NCI-H774 (cell line): ENCODE measurements around the gene ACTG2.
A peak's percentile ranks its signal among the peaks of the same experiment; 100 is the strongest.

Experiments
- DNase-seq: peaks from one replicate; lab custom pipeline; 2025; lab: John Stamatoyannopoulos, UW

The ACTG2 gene

GRCh38 chr2:73914667-73915066 is 21.9 kb downstream of the ACTG2 start:
- no peak for DNase-seq

DNA sequence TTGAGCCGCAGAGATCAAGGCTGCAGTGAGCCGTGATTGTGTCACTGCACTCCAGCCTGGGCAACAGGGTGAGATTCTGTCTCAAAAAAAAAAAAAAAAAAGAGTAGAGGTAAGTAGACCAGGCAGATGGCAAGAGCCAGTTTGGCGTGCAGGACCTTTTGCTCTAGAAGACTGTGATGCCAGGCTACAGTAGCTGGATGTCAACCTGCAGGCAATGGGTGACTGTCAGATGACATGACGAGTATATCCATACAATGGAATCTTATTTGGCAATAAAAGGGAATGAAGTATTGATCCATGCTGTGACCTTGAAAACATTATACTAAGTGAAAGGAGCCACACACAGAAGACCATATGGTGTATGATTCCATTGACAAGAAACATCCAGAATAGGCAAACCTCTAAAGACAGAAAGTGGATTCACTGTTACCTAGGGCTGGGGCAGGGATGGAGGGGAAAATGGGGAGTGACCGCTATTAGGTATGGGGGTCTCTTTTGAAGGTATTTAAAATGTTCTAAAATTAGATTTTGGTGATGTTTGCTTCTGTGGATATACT is 22.7 kb downstream of the ACTG2 start:
- no peak for DNase-seq

GRCh38 chr2:73916666-73917065 is 23.9 kb downstream of the ACTG2 start:
- DNase-seq: no peak

- DNase-seq: no peak
Measured at GRCh38 chr2:73917296-73917695, 24.5 kb downstream of the ACTG2 start.

- DNase-seq: no peak
Measured at GRCh38 chr2:73917696-73918207, 24.9 kb downstream of the ACTG2 start.

DNA sequence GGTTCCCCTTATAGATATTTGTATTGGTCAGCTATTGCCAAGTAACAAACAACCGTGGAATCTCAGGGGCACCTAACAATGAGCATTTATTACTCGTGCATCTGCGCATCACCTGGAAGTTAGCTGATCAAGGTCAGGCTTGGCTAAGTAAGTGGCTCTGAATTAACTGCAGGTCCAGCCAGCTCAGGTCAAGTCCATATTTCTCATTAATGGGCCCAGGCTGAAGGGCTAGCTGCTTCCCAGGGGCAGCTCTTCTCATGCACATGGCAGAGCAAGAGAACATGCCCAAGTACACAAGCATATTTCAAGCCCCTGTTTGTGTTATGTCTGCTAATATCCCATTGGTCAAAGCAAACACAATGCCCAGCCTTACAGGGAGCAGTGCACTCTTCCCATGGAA is 26.0 kb downstream of the ACTG2 start:
- DNase-seq: no peak

DNA sequence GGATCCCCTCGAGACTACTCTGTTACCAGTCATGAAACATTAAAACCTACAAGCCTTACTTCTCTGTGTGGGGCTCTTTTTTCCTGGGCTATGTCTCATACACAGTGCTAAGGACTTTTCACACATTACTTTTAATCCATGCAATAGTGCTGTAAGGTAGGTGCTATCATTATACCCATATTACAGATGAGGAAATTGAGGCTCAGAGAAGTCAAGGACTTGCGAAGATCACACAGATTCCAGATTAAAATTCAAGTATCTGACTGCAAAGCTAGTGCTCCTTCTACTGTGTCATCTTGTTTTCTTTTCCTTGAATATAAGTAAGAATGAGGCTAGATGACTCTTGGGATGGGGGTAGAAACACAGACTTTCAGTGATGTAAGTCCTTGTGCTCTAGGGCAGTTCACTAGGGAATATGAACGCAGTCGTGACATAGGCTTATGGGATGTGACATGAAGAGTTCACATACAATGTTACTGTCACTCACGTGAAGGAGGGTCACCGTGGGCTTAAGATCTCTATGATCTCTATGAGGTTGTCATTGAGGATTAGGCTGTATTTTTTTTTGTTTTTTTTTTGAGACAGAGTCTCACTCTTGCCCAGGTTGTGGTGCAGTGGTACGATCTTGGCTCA is 26.9 kb downstream of the ACTG2 start:
- DNase-seq: no peak

DNA sequence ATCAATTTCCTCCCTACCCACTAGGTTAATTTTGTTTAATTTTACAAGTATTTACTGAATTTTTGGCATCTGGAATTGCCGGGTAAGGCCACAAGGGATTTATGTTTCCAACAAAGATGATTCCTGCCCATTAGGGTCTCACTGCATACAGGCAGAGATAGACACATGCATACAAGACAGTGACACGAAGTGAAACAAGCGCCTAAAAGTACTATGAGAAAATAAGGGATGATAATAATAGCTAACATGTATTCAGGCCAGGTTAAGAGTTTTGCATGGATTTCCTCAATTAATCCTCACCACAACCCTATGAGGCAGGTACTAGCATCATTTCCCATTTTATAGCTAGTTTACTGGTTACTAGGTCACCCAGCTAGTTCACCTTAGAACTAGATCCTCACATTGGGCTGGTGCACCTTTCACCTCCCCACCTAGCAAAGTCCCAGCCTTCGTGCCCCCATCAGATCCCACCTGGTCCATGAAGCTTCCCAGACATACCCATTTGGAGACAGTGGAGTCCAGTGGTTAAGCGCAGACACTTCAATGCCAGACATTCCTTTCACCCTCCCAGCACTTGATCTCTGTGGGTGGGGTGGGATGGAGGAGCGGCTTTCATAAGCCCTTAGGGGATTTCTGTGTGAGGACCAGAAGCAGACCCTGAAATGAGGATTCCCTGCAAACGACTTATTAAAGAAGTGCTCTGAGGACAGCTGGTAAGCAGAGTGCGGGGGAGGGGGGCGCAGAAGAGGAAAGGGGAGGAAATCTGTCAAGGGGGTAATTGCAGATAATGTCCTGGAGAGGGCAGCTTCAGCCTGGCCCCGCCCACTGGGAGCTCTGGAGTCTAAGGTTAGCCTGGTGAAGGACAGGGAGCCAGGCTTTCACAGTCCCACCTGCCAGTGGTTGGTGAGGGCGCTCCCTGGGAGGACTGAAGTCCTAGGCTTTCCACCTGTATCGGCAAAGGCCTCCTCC is 28.1 kb downstream of the ACTG2 start:
- DNase-seq: peak; percentile 4

- DNase-seq: no peak
Measured at GRCh38 chr2:73921581-73921980, 28.8 kb downstream of the ACTG2 start.

GRCh38 chr2:73922681-73923080 is 29.9 kb downstream of the ACTG2 start:
- no peak for DNase-seq

DNA sequence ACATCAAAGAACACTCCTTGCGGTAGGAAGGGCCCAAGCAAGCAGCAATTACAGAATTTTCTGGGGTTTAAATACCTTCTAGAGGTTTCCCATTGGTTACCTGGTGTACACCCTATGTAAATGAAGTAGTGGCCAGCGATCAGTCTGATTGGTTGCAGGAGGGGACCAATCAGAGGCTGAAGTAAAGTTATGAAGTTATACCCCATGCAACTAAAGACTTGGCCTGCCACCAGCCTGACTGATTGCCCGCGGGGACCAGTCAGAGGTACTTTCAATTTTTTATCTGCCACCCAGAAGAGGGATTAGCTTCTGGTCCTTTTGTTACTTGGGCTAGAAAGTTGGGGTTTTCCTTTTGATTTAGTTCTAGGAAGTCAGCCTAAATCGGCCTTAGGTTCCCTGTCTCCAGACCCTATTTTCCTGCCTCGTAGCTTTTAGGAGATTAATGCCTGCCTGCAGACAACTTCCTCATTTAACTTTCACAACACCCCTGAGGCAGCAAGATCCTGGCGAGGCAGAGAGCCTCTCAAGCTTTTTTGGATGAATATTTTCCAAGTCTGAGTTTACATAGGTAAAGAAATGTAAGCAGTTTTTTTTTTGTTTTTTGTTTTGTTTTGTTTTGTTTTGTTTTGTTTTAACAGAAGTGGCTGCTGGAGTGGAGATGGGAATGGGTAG is 32.4 kb downstream of the ACTG2 start:
- DNase-seq: no peak

GRCh38 chr2:73925853-73926492 is 33.2 kb downstream of the ACTG2 start:
- DNase-seq: no peak

- peak; percentile 98 for DNase-seq
Measured at GRCh38 chr2:73926493-73927327, 33.9 kb downstream of the ACTG2 start, which contains the start of gene DGUOK. Gene DGUOK, plus strand, starts transcription at chr2:73926880. Its CDS starts 31 bp downstream, at chr2:73926911.

DNA sequence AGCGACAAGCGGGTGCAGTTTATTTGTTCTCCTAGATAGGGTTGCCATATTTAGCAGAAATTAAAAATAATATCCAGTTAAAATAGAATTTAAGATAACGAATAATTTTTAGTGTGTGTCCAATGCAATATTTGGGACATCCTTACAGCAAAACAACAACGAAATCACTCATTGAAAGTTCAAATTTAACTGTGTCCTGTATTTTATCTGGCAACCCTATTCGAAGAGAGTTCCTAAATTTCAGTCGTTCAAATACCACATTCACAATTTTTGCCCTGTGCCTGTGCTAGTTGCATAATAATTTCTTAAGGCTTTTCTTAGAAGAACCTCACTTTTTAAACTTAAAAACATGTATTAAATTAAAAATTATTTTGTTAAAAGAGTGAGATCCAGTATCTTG is 34.5 kb downstream of the ACTG2 start:
- DNase-seq: no peak

DNA sequence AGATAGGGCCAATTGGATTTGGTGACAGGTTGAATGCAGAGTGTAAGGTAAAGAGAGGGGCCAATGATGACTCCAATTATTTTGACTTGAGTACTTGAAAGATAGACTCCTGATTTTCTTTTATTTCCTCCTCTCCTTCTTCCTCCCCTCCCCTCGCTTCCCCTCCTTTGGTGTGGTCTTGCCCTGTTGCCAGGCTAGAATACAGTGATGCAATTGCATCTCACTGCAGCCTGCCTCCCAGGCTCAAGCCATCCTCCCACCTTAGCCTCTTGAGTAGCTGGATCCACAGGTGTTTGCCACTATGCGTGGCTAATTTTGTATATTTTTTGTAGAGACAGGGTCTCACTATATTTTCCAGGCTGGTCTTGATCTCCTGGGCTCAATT is 36.1 kb downstream of the ACTG2 start:
- no peak for DNase-seq

DNA sequence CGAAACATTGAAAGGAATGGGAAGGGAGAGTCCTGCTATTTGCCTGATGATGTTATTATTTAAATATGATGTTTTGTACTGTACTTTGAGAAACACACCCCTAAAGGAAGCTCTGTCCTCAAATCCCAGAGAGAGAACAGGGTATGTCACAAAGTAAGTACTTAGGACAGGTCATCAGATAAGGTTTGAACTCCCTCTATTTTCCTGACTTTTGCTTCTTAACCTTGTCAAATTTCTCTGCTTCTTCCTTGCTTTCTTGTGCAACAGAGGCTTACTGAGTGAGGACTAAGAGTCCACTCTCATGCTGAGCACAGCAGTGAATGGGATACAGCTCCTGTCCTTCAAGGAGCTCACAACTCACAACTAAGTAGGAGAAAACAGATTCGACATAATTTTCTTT is 37.6 kb downstream of the ACTG2 start:
- DNase-seq: no peak

DNA sequence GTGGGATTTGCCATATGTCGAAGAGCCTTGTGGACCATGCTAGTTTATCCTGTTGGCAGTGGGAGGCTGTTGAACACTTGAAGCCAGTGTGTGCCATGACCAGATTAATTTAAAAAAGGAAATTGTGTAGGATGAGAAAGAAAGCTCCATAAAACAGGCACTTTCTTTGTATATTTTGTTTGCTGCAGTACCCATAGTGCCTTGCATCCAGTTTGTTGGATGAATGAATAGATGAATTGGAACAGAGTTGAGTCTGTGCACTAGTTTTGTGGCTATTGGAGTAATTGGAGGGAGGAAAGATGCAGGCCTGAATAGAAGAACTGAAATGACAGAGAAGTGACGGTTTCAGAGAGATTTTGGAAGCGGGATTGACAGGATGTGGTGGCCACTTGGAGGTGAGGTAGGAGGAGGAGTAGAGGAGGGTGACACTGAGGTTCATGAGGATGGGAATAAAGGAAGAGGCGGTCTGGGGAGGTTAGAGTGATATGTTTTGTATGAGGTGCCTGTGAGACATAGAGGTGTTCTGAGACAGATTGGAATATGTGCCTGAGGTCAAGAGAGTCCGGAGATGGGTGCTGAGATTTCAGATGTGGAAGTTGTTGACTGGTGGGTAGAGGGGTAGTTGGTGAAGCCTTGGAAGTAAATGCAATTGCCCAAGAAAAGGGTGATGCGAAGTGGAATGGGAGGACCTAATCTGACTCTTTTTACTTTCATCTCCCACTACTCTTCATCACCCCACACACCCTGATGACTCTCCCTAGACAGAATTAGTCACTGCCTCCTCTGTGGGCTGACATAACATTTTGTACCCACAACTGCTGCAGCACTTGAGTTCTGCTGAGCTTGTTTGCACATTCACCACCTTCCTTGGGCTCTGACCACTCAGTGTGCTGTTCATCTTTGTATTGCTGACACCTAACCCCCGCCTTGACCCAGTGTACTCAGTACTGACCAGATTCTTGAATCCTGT is 39.0 kb downstream of the ACTG2 start:
- DNase-seq: no peak

GRCh38 chr2:73933194-73933593 is 40.4 kb downstream of the ACTG2 start:
- DNase-seq: peak; percentile 0

- DNase-seq: no peak
Measured at GRCh38 chr2:73935641-73936040, 42.8 kb downstream of the ACTG2 start.
